ENCODE measurements around the gene ARPP21. TPM values are rescaled to one million over a fixed set of nuclear protein-coding genes. Genes with fewer than 3 reads are reported as not detected.
"Not testable (repeated sequence)": the region's sequence is repeated elsewhere in the genome, so short reads cannot be mapped to it uniquely, and the experiment has no call there.

Gene ARPP21
- total RNA-seq, 1 donor from 2014 or later = 89.8 TPM

DNA sequence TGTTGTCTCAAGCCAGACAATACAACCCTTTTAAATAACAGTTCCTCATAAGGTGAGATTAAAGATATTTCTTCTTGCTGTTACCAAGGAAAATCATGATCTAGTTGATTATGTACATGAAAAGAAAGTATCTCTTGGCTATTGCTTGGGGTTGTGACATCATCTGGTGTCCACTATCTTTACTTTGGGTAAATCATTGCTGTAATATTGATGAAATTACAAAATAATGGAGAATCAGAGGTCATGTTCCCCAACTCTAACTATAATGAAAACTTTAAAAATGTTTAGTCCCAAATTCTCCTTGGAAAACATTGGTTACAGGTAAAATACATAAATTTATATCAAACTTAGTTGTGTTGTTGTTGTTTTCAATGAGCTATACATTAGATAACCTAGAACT is 142.2 kb downstream of the ARPP21 start:
- DNase-seq = no peak

DNA sequence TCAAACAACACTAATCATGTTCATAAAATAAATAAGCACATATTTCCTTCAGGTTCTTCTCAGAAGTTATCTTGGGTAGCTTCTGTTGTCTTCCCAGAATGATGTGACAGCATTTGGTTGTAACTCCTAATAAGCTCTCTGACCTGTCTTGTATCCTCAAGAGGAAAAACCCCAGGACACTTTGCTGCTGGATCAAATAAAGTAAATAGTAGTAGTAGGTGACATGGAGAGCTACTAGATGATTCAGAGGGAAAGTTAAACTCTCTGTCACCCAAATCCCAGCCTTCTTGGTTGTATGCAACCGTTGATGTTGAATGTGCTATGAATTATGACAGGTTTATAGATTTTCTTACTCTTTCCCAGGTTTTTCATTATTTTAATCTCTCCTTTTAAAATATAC is 143.0 kb downstream of the ARPP21 start:
- no peak for DNase-seq

- DNase-seq = no peak
Observed at GRCh38 chr3:35784169-35784568, 144.8 kb downstream of the ARPP21 start.

- no peak for DNase-seq
Observed at GRCh38 chr3:35785234-35785888, 146.0 kb downstream of the ARPP21 start.

DNA sequence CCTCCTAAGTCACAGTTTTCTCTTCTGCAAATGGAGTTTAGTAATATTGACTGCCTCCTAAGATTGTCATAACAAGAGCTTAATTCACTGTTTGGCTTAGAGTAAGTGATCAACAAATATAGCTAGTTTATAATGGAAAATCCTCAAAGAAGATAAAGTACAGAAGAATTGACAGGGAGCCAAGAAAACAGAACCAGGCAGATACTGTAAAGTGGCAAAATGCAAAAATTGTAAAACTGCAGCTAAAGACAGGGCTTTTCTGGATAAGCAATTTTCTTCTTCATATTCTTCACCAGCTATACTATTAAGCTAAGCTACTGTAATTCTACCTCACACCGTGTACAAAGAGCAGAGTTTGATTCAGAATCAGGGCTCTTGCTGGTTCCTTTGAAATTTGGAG is 148.6 kb downstream of the ARPP21 start:
- no peak for DNase-seq

DNA sequence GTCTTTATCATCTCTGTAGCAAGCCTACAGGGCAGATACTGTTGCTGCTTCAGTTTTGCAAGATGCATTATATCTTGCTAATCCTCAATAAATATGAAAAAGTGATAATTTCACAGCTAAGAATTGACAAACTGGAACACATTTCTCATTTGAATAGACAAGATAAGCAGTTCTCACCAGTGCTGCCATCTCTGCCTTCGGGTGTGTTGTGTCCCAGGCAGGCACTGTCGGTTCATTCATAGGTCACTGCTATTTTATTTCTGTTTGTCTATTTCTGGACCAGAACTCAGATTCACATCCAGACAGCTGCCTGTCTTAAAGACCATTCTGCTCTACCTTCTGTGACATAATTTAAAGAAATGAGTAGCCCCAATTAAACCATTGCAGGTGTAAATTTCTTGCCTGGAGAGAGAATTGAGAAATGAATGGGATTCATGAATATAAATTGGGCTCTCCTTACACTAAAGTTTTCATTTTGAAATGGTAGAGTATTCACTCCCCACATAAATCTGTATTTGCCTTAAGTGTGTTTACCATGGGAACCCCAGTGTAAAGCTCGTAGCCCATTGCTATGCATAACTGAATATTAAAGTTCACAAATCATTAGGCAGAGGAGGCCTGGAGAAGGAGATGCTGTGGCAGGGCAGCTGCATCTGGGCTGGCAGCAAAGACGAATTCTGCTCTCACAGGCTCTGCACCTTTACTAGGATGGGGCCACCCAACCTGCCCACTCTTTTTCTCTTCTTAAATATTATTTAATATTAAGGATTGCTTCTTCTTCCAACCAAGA is 149.9 kb downstream of the ARPP21 start:
- DNase-seq = peak; percentile 60

- DNase-seq = no peak
Observed at GRCh38 chr3:35790764-35791163, 151.4 kb downstream of the ARPP21 start.

GRCh38 chr3:35793667-35794066 is 154.3 kb downstream of the ARPP21 start:
- DNase-seq = no peak

- no peak for DNase-seq
Observed at GRCh38 chr3:35800960-35801459, 161.7 kb downstream of the ARPP21 start.

- DNase-seq = no peak
Observed at GRCh38 chr3:35814531-35814930, 175.2 kb downstream of the ARPP21 start.

DNA sequence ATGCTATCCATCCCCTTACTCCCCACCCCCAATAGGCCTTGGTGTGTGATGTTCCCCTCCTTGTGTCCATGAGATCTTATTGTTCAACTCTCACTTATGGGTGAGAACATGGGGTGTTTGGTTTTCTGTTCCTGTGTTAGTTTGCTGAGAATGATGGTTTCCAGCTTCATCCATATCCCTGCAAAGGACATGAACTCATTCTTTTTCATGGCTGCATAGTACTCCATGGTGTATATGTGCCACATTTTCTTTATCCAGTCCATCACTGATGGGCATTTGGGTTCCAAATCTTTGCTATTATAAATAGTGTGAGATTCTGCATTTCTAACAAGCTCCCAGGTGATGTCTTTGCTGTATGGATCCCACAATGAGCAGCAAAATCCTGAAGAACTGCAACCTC is 176.5 kb downstream of the ARPP21 start:
- DNase-seq = not testable (repeated sequence)

GRCh38 chr3:35817216-35817615 is 177.9 kb downstream of the ARPP21 start:
- no peak for DNase-seq

DNA sequence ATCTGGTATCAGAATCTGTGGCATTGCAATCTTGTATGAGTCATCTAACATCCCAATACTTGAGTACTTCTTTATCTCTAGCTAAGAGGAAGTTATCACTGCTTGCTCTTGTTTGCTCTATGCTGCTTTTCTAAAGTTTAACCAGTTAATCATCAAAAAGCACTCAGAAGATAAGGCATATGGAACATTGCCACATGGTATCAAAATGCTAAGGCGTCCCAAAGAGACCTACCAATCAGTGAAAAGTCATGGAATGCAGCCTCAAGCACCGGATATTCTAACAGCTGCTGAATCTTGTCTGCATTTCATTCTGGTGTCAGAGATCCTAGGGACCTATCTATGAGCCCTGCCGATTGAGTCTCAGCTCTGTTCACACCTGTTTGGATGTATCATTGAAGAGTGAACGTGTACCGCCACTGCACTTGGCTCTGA is 192.8 kb downstream of the ARPP21 start:
- DNase-seq = peak; percentile 68

Small RNAs within 50 kb of the gene (small RNA-seq; reads per million reads assigned to genes)
- gene MIR128-2 (ENCODE audit: low replicate concordance) = 492 reads per million, percentile 98 among the genes with 10 or more reads in this experiment
